GM06990 (cell line): ENCODE data around the gene GPRC6A.

Source experiments
- DNase-seq: peaks from one replicate; pipeline ENCODE4 v3.0.0-alpha.2; 2011; ENCODE audit not compliant: insufficient read length; ENCODE audit errors: extremely low read depth
- H3K27me3 ChIP-seq: replicated peaks from 2 replicates; pipeline ENCODE4 v1.6.0; 2011; ENCODE audit warnings: low read length; ENCODE audit not compliant: control insufficient read depth, insufficient read depth
- H3K36me3 ChIP-seq: 2 replicates; pipeline ENCODE4 v1.5.1; 2011; ENCODE audit warnings: low read length; ENCODE audit not compliant: control insufficient read depth, insufficient read depth
- H3K4me3 ChIP-seq: replicated peaks from 2 replicates; pipeline ENCODE4 v1.5.1; 2011; ENCODE audit warnings: low read depth, mild to moderate bottlenecking, control low read depth, low read length
- CTCF ChIP-seq: IDR thresholded peaks from 2 replicates; pipeline ENCODE4 v1.5.1; 2011; ENCODE audit warnings: low read length, control low read depth, mild to moderate bottlenecking, inconsistent platforms; ENCODE audit not compliant: insufficient read depth, poor library complexity, severe bottlenecking

GPRC6A gene

GRCh38 chr6:116828983-116829382 is at the start of gene GPRC6A:
Gene GPRC6A (minus strand): TSS chr6:116829083. CDS start chr6:116829013, 70 bp downstream.
- no peaks in the 10 kb centered on the region for H3K27me3 ChIP-seq
- no peak for DNase-seq
- H3K36me3 ChIP-seq: no peaks in the 10 kb centered on the region
- TF ChIP-seq CTCF: no peak
- H3K4me3 ChIP-seq: no peak within 1 kb of the TSS

GRCh38 chr6:116877743-116878142 is 48.9 kb upstream of the GPRC6A start:
- Histone ChIP-seq H3K4me3 (no peak overlapping the region), H3K27me3 (peaks cover 1% of the 10 kb centered on the region; the same call in 1 of the 2 replicates), H3K36me3 (no peaks in the 10 kb centered on the region)
- no peak for TF ChIP-seq CTCF
- DNase-seq: no peak

- Histone ChIP-seq H3K27me3 (peaks cover 1% of the 10 kb centered on the region; the same call in 1 of the 2 replicates), H3K36me3 (no peaks in the 10 kb centered on the region), H3K4me3 (no peak within 1 kb of the TSS)
- peak; percentile 3 for DNase-seq
- no peak for TF ChIP-seq CTCF
Measured at GRCh38 chr6:116876635-116877611, 48.0 kb upstream of the GPRC6A start, which contains the start of gene RFX6. Gene RFX6 (plus strand): TSS chr6:116877242. CDS start chr6:116877276, 34 bp downstream.

GRCh38 chr6:116876107-116876506 is 47.2 kb upstream of the GPRC6A start:
- TF ChIP-seq CTCF: no peak
- no peak overlapping the region for H3K4me3 ChIP-seq

GRCh38 chr6:116872771-116873170 is 43.9 kb upstream of the GPRC6A start:
- Histone ChIP-seq H3K36me3 (no peaks in the 10 kb centered on the region), H3K27me3 (peaks cover 1% of the 10 kb centered on the region; the same call in 1 of the 2 replicates), H3K4me3 (no peak overlapping the region)
- no peak for TF ChIP-seq CTCF
- DNase-seq: no peak

More at GRCh38 chr6:116876107-116876506, 47.2 kb upstream of the GPRC6A start:
- no peak for DNase-seq
- no peaks in the 10 kb centered on the region for H3K36me3 ChIP-seq
- H3K27me3 ChIP-seq: peaks cover 1% of the 10 kb centered on the region; the same call in 1 of the 2 replicates
